SK-N-MC (cell line): ENCODE measurements around the gene GLRB.

Source experiments
- EZH2 ChIP-seq: fragments of 200-600 bp; sonication (generic); IDR thresholded peaks from one replicate; pipeline ENCODE4 v1.6.1; 2017; ENCODE audit warnings: antibody characterized with exemption
- POLR2AphosphoS5 ChIP-seq: IDR thresholded peaks from 2 replicates; pipeline ENCODE4 v1.6.1; 2012; ENCODE audit warnings: mild to moderate bottlenecking, low read depth, low read length, borderline replicate concordance

GRCh38 chr4:157127571-157127970 lies 51.6 kb downstream of the GLRB start:
- TF ChIP-seq POLR2AphosphoS5, result no peak
- TF ChIP-seq EZH2, result no peak
